ENCODE results near the gene SPTBN1.

SPTBN1 gene

DNA sequence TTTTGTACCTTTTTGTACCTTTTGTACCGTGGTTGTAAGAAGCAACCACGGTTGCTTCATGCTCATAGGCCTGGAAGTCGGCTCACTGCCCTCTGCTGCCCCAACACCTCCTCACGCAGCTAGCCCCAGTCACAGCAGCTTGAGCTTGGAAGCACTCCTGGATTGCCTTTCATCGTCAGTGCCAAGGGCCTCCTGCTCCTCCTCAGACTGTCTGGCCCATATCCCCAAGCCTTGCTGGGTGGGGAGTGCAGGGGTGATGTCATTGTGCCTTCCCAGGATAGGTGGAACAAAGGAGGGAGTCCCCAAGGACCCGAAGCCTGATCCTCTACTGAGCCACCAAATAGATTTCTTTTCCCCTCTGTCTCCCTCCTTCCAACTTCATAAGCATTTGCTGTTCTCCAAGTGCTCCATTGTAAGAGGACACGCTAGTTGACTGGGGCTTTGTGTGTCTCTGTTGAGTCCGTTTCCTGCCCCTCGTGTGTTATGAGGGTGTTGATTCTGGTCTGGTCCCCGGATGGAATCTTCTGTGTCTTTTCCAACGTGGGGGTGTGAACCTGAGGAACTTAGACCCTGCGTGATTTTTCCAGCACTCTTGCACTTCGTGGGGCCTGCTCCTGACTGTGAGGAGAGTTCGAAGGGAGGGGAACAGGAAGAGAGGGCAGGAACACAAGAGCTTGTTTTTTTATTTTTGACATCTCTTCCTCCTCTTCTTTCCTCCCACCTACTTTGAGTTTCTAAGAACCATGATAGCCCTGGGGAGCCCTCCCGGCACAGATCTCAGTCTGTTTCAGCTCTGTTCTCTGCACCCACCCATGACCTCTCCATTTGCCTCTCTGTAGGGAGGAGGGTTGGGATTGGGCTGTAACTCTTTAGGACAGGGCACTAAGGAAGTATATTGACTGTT, 140.1 kb downstream of the SPTBN1 start:
- DNase-seq = no peak

DNA sequence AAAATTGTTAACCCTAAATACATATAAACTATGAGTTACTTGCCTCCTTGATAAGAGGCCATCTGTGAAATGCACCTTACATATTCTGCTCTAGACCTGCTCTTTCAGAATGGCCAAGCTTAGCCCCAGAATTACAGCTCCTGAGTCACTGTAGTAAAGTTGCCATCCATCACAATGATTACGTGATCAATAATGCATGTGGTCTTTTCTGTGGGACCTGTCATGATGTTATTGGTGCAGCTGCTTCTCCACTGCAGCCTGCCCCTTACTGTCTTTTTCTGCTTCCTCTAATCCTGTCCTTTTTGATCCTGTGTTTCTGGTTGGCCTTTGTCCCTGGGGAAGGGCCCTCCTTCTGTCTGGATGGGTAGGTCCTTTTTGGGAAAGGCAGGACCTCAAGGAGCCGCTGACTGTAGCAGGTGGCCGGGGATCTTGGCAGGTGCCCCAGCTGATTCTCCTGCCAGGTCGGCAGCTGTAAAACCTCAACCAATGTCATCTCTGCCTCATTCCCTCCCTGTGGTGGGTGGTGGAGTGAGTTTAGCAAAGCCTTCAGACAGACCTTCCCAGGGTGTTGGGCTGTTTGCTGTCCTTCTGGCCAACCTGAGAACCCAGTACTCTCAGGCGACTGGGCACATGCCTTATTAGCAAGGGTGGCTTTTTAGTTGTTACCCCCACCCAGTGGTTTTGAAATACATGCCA, 141.2 kb downstream of the SPTBN1 start:
- no peak for DNase-seq

DNA sequence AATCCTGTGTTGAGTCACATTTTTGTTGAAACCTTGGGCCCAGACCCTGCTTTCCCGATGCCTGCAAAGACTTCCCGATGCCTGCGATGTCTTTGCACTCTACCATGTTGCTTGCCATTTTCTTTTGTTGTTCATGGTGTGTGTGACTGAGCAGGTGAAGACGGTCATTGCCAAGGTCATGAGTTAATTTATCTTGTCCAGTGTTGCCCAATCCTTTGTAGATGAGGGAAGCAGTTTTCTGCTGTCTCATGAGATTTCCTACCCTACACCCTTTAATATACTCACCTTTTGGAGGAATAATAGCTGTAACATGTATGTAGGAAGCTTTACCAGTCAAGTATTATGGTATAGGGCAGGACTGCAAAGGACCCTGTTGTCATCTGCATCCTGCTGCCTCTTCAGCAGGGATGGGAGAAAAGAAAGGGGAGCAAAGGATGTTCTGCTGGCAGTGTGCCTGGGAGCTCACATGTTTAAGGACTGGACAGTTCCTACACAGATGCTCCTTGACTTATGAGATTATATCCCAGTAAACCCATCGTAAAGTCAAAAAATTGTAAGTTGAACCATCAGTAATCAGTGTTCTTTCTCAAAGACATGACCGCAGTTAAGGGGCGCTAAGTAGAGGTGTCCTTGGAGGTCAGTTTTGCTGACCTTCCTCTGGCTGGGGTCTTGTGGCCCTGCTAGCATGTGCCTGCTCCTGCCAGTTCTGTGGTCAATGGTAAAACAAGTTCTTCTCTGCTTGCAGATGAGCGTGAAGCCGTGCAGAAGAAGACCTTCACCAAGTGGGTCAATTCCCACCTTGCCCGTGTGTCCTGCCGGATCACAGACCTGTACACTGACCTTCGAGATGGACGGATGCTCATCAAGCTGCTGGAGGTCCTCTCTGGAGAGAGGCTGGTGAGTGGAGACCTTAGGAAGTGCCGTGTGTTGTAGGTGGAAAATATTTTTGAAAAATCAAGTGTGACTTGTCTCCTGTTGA, 142.5 kb downstream of the SPTBN1 start:
- no peak for DNase-seq

DNA sequence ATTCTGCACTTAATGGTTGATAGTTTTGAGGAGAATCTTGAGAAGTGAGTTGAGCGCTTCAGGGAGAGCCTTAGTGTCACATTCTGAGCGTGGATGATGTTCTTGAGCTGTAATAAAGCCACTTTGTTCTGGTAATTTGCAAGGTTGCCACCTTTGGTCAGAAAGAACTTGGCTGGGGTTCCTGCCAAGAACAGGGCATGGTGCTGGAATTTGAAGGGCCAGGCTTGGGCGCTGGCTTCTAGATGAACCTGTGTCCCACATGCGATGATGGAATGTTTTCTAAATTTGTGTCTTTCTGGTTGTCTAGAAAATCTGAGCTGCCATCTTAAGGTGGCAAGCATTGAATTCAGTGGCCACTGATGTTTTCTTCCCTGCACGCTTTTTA, 143.2 kb downstream of the SPTBN1 start:
- no peak for DNase-seq

DNA sequence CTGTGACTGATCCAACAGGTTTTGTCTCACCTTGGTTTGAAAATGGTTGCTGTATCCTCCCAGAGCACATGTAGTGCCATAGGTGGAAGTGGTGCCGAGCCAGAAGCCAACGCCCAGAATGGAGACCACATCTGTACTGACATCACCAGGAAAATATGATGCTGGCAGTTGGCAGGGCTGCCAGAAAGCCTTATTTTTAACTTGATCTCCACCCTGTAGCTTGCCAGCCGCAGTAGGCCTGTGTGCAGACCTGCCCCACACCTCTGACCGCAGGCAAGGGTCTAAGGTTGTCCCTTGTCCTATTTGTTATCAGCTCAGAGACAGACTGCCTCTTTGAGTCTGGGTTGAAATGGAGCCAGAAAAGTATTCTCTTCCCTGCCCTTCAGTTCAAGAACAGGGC, 143.8 kb downstream of the SPTBN1 start:
- DNase-seq = no peak

DNA sequence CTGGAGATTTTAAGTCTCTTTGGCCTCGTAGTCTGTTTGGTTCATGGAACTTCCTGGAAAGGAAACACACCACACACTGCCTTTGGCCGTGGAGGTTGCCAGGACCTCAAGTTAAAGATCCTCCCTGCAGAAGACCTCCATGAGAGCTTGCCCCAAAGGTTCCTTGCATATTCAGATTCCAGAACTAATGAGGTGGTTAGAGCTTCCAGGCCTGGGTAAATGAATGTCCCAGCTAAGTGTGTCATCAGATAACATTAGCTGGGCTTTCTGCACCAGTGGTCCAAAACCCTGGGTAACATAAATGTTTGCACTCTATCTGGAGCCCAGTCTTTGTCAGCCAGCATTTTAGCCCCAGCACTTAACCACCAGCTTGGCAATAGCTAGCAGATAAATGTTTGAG, 145.2 kb downstream of the SPTBN1 start:
- no peak for DNase-seq

DNA sequence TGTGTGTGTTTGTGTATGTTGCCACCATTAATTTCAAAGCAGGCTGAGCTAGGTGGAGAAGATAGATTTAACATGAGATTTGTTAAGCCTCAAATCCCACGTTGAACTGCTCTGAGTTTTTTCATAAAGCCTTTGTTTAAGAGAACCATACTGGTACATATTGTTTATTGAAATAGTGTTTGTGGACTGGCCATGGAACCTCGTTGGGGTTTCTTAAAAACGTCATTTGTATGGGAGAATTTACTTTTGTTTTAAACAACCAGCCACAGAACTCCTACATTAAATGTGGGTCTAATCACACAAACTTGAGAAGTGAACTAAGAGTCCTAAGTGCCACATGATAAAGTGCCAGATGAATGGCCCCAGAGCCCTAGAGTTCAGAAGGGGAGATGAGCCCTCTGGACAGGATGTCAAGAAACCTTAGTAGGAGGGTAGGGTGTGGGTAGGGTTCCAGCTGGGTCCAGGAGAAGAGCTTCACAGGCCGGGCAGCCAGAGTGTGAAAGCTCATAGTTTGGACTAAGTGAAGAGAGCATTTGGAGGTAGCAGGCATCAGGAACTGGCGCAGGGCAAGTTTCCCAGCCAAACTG, 146.7 kb downstream of the SPTBN1 start:
- no peak for DNase-seq

DNA sequence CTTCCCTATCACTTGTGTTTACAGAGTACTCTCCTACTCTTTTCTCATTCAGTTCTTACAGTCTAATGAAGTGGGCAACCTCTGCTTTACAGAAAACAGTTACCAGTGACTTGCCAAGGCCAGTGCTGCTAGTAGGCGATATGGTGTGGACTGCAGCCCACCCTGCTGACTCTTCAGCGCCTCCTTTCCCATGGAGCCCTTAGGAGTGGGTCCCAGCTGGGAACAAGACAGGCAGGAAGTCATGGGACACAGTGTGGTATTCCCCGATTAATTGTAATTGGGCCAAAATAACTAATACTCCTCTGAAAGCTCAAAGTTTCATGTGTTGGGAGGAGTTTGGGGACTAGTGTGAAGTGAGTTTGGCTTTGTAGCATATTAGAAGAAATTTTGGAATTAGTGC, 147.2 kb downstream of the SPTBN1 start:
- no peak for DNase-seq

DNA sequence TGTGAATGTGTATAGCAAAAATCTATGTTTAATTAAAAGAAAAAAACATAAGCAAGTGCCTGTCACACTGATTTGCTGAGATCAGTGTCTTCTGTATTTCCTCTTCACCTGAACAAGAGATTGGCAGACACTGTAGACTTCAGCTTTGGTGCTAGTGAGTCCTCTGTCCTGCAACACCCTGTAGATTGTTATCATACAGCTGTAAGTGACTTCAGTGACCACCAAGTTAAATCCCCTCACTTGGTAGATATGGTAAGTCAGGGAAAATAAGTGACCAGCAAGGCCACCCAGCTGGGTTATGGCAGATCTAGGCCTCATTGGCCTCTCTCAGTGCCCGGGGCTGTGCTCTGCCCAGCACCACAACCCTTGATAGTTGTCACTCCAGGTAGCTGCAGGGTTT, 147.7 kb downstream of the SPTBN1 start:
- DNase-seq = no peak

DNA sequence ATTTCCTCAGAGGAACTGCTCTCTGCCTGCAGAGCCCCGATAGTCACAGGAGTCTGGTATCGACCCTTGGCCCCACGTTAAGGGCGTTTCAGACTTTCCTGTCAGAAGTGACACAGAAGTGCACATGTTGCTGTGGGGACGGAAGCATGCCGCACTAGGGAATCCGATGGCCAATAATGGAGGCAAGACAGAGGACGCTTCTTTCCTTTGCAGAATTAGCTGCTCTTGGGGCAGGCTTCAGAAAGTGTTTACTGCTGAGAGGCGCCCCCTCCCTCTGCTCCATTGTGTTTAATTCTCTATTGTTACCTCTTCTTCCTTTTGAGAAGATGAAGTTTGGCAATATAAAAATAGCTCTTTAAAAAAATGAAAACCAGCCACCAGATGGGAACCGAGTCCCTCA, 148.7 kb downstream of the SPTBN1 start:
- DNase-seq = no peak

DNA sequence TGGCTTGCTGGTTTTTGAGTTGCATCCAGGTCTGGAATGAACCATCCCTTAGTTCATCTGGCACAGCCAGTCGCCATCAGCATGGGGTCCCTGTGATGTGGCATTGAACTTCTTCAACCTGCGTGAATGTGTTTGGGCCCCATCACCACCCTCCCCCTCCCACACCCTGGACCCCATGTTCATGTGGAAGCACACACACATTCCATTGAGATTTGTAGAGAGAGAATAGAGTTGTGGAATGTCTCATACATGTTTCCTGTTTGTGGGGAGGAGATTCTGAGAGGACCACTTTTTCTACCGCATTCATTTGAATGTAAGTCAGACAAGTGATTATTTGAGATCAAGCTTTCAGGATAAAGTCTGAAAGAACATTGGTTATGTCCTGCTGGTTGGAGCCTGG, 149.7 kb downstream of the SPTBN1 start:
- no peak for DNase-seq

DNA sequence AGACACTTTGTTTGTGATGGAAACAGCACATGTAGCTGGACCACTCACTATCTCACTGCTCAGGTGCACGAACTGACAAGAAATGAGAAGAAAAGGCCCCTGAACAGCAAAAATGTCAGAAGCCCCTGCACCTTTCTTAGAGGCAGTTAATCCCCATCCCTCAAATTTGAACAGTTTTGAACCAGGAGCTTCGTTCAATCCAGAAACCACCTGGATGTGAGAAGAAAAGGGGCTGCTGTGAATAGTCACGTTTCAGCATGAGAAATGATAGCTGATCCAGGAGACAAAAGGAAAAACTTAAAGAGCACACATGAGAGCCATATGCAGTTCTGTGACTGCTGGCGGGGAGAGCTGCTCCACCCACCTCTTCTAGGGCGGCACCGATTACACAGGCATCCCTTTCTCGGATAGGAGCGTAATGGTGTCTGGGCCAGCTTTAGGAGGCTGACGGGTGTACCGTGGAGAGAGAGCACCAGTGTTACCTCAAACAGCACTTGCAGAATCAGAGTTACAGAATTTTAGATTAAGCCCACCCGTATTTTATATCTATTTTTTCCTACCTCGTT, 150.3 kb downstream of the SPTBN1 start:
- DNase-seq = no peak

DNA sequence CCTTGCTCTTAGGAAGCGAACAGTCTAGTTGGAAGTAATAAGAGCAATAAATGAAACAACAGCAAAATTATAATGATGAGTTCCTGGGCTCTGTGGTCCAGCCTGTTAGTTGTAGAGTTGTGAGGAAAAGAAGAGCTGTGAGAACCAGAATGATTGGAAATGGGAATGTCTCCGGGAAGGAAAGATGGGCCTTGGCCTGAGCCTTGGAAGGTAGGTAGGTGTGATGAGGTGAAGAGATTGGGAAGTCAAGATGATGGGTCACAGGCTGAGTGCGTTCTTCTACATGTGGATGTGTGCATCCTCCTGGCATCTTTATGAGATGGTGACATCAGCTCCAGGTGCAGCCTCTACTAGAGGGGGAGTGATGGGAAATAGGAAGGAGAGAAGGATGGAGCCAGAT, 152.1 kb downstream of the SPTBN1 start:
- DNase-seq = no peak

DNA sequence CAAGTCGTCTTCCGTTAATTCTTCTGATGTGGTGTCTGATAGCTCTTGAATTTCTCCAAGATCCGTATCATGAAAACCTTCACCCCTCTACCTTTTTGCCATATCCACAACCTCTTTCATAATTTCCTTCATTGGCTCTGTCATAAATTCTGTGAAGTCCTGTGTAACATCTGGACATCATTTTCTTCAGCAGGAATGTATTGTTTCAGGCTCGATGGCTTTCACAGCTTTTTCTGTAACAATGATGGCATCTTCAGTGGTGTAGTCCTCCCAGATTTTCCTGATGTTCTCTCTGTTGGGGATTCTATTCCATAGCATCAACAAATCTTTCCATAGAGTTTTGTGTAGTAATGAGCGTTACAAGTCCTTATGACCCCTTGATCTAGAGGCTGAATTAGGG, 153.1 kb downstream of the SPTBN1 start:
- no peak for DNase-seq

DNA sequence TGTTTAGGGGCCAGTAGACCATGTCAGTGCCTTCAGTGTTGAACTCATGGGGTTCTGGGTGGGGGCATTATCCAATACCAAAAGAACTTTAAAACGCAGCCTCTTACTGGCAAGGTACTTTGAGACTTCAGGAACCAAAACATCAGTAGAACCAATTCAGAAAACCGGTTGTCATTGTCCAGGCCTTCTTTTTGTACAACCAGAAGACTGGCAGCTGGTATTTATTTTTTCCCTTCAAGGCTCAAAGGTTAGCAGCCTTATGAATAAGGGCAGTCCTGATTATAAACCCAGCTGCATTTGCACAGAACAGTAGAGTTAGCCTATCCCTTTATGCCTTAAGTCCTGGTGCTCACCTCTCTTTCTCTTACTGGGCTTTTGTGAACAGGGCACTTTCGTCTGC, 153.5 kb downstream of the SPTBN1 start:
- no peak for DNase-seq

DNA sequence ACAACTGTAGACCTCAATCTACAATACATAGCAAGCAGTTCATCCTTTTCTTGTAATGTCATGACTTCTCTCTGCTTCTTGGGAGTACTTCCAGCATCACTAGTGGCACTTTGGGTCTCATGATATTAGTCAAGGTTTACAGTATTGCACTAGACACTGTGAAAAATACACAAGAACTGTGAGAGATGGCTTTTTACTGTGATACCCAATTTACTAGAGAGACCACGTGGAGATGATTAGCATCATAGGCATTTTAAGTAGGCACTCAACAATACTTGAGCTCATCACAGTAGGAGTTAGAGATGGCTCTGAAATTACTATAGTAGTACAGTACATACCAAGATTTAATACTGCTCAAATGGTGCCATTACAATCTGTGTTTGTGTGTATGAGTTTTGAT, 154.6 kb downstream of the SPTBN1 start:
- no peak for DNase-seq

DNA sequence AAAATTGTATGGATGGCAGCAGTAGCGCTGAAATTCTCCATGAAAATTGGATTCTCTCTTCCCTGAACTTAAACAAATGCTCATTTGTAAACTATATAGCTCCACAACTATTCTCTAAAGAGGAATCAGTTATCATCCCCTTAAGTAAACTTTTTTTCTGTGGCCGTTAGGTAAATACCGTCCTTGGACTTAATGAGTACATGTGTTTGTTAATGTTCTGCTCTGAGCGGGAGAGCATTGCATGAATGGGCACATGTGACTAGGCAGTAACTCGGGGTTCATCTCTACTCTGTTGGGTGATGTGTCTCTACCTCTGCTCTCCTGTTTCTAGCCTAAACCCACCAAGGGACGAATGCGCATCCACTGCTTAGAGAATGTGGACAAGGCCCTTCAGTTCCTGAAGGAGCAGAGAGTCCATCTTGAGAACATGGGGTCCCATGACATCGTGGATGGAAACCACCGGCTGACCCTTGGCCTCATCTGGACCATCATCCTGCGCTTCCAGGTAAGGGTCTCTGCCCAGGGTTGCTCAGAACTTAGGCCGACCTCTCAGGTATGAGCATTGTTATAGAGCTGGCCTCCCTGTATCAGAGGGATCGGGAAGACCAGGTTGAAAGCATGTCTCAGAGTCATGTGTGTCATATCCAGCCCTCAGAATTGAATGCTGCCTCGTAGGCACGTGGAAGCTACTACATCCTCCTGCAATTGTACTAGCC, 155.9 kb downstream of the SPTBN1 start:
- no peak for DNase-seq

DNA sequence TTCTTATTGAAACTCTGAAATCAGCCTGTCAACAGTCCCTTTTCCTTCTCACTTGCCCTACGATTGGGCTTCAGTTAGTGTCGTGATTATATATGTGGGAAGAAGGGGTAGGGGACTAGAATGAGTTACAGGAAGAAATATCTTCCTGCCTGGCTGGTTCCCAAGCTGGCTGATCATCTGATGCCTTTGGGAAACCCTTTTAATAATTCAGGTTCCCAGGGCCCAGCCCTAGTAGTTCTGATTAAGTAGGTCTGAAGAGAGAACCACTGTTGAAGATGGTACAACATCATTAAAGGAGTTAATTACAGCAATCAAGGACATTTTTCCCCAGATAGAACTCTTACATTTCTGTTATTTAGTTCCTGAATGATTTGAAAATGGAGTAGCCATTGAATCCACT, 157.3 kb downstream of the SPTBN1 start:
- no peak for DNase-seq

DNA sequence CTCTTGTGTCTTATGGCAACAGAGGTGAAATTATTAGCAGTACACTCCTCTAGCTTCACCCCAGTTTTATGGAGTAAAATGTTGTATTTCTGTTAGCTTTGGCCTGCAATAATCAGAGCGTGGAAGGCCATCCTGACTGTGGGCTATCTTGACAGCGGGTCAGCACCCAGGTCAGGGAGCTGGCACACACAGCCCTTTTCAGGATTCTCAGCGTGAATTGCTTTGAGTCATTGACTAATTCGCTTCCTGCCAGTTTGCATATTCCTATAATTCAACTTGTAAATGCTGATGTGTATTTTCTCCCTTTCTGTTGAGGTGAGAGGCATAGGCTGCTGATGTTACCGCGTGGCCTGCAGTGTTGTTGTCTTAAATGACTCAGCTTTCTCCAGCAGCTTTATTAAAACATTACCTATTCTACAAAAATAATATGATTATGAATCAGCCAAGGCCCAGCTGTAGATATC, 157.7 kb downstream of the SPTBN1 start:
- DNase-seq = no peak

DNA sequence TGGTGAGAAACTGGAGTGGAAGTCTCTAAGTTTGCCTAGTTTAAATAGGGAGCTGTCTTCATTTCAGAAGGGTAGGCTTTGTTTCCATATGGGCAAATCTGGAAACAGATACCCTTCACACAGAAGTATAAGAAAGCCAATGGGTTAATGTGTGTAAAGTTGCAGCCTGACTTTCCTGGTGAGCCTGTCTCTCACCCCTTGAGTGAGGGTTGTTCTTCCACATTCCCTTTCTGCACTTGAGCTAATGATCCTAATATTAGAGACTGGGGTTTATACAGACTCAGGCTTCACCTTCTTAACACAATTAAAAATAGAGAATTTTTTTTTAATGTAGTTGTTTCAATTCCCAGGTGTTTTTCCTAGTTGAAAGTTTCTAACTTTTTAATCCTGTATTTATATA, 158.7 kb downstream of the SPTBN1 start:
- no peak for DNase-seq

DNA sequence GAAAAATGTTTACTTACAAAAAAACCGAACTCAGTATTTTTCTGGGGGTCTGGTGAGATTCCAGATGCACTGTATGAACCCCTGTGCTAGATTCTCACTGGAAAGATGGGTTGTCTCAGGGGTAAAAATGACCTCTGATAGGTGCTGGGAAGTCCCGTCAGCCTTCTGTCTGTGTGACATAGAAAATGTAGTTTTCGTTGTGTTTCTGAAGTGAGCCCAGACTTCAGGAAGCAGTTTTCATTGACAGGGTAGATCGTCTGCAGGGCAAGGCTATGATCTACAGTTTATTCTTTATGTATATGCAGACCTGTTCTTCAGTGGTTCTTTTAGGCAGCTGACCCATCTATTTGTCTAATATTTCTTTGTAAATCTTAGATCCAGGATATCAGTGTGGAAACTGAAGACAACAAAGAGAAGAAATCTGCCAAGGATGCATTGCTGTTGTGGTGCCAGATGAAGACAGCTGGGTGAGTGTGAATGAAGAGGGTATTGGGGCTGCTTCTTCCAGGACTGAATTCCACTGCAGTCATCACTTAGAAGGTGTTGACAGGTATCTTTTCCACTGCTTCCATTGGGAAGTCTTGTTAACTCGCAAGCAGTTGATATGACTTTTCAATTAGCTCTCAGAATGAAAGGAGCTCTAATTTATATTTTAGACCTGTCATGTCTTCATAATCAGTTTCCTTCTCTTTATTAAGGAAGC, 159.9 kb downstream of the SPTBN1 start:
- no peak for DNase-seq
